ENCODE measurements around the gene AKIP1.

The AKIP1 gene

GRCh38 chr11:8962841-8963240, 51.9 kb downstream of the AKIP1 start:
- ATAC-seq (ENCODE audit: insufficient read depth, low read depth) = no peak
- H3K27ac ChIP-seq (ENCODE audit: low read length) = peak overlapping the region; percentile 30; the same call in 1 of the 2 replicates
- peaks cover 43% of the 10 kb centered on the region for H3K79me2 ChIP-seq (ENCODE audit: insufficient read depth, low read length)

GRCh38 chr11:8963569-8964323, 52.8 kb downstream of the AKIP1 start:
- peak overlapping the region; percentile 98 for H3K4me2 ChIP-seq (ENCODE audit: insufficient read depth, low read length)
- peak overlapping the region; percentile 52 to 84 for H3K4me3 ChIP-seq (ENCODE audit: low read depth in 1 of 2, low read length in 2 of 2)
- peak overlapping the region; percentile 85 for H3K9ac ChIP-seq (ENCODE audit: low read depth, low read length)
- peaks cover 42% of the 10 kb centered on the region for H3K79me2 ChIP-seq (ENCODE audit: insufficient read depth, low read length)
- H3K27me3 ChIP-seq (ENCODE audit: insufficient read depth, low read length, poor library complexity) = no peaks in the 10 kb centered on the region
- ATAC-seq (ENCODE audit: insufficient read depth, low read depth) = peak; percentile 79
- peaks cover 30% of the 10 kb centered on the region for H3K4me1 ChIP-seq (ENCODE audit: insufficient read depth, low read length)
- H4K20me1 ChIP-seq (ENCODE audit: insufficient read depth, low read length) = peaks cover 4% of the 10 kb centered on the region
- peaks cover 3% of the 10 kb centered on the region for H3K36me3 ChIP-seq (ENCODE audit: insufficient read depth, low read length)
- H3K9me3 ChIP-seq (ENCODE audit: insufficient read depth, low read length, severe bottlenecking) = no peaks in the 10 kb centered on the region
- TF ChIP-seq EZH2 (IDR thresholded peaks at IDR 0.05; ENCODE audit: borderline replicate concordance, low read depth, low read length, severe bottlenecking) (no peak), CTCF (IDR thresholded peaks at IDR 0.05; ENCODE audit: borderline replicate concordance, extremely low read depth, low read length, poor library complexity, severe bottlenecking) (no peak)
- H3K27ac ChIP-seq (ENCODE audit: low read length) = peak overlapping the region; percentile 83
- peak; percentile 77 for DNase-seq
- peak overlapping the region; percentile 92 for H2AFZ ChIP-seq (ENCODE audit: low read depth, low read length)

More at GRCh38 chr11:8962841-8963240, 51.9 kb downstream of the AKIP1 start:
- H4K20me1 ChIP-seq (ENCODE audit: insufficient read depth, low read length) = peaks cover 4% of the 10 kb centered on the region
- H3K4me2 ChIP-seq (ENCODE audit: insufficient read depth, low read length) = peak overlapping the region; percentile 98
- peak overlapping the region in 1 of 2 experiments; percentile 84; a peak in 2 of 4 replicates for H3K4me3 ChIP-seq (ENCODE audit: low read depth in 1 of 2, low read length in 2 of 2)
- H3K27me3 ChIP-seq (ENCODE audit: insufficient read depth, low read length, poor library complexity) = no peaks in the 10 kb centered on the region
- DNase-seq = no peak
- peaks cover 30% of the 10 kb centered on the region for H3K4me1 ChIP-seq (ENCODE audit: insufficient read depth, low read length)
- H3K9ac ChIP-seq (ENCODE audit: low read depth, low read length) = peak overlapping the region; percentile 85
- no peak overlapping the region for H2AFZ ChIP-seq (ENCODE audit: low read depth, low read length)
- no peaks in the 10 kb centered on the region for H3K9me3 ChIP-seq (ENCODE audit: insufficient read depth, low read length, severe bottlenecking)
- TF ChIP-seq EZH2 (IDR thresholded peaks at IDR 0.05; ENCODE audit: borderline replicate concordance, low read depth, low read length, severe bottlenecking) = no peak
- no peak for TF ChIP-seq CTCF (IDR thresholded peaks at IDR 0.05; ENCODE audit: borderline replicate concordance, extremely low read depth, low read length, poor library complexity, severe bottlenecking)
- H3K36me3 ChIP-seq (ENCODE audit: insufficient read depth, low read length) = peaks cover 3% of the 10 kb centered on the region

GRCh38 chr11:8964324-8965320, 53.6 kb downstream of the AKIP1 start, which contains the start of gene TMEM9B:
Gene TMEM9B, minus strand, starts transcription at chr11:8964442. Its CDS starts 129 bp downstream, at chr11:8964313.
- H3K79me2 ChIP-seq (ENCODE audit: insufficient read depth, low read length) = peaks cover 35% of the 10 kb centered on the region

More at GRCh38 chr11:8964324-8965320, 53.6 kb downstream of the AKIP1 start, which contains the start of gene TMEM9B:
- Histone ChIP-seq H3K9ac (ENCODE audit: low read depth, low read length) (peak within 1 kb of the TSS; percentile 85), H2AFZ (ENCODE audit: low read depth, low read length) (peak within 1 kb of the TSS; percentile 92), H3K4me3 (ENCODE audit: low read depth in 1 of 2, low read length in 2 of 2) (peak within 1 kb of the TSS; percentile 52 to 84), H3K9me3 (ENCODE audit: insufficient read depth, low read length, severe bottlenecking) (no peaks in the 10 kb centered on the region), H3K4me1 (ENCODE audit: insufficient read depth, low read length) (peaks cover 30% of the 10 kb centered on the region), H3K27me3 (ENCODE audit: insufficient read depth, low read length, poor library complexity) (no peaks in the 10 kb centered on the region), H3K27ac (ENCODE audit: low read length) (peak within 1 kb of the TSS; percentile 83), H4K20me1 (ENCODE audit: insufficient read depth, low read length) (no peaks in the 10 kb centered on the region; the same call in 1 of the 2 replicates), H3K36me3 (ENCODE audit: insufficient read depth, low read length) (no peaks in the 10 kb centered on the region; the same call in 1 of the 2 replicates), H3K4me2 (ENCODE audit: insufficient read depth, low read length) (peak within 1 kb of the TSS; percentile 98)
- peak; percentile 81 for DNase-seq
- TF ChIP-seq CTCF (IDR thresholded peaks at IDR 0.05; ENCODE audit: borderline replicate concordance, extremely low read depth, low read length, poor library complexity, severe bottlenecking) (no peak), EZH2 (IDR thresholded peaks at IDR 0.05; ENCODE audit: borderline replicate concordance, low read depth, low read length, severe bottlenecking) (no peak)
- peak; percentile 90 for ATAC-seq (ENCODE audit: insufficient read depth, low read depth)

Data from DND-41 (cell line).